HG03103 (cell line): Measurements from ENCODE around the gene FCHSD2.
"Not testable (repeated sequence)": the region's sequence is repeated elsewhere in the genome, so short reads cannot be mapped to it uniquely, and the experiment has no call there.

Source experiments
- ATAC-seq: cut with Tn5 transposase; IDR thresholded peaks from one replicate; pipeline ENCODE4 v1.9.1; 2021; ENCODE audit warnings: low read depth; ENCODE audit not compliant: unreplicated experiment

The FCHSD2 gene

GRCh38 chr11:73129198-73129597 is 12.9 kb downstream of the FCHSD2 start:
- ATAC-seq, result no peak

- no peak for ATAC-seq
Measured at GRCh38 chr11:73126804-73127480, 15.2 kb downstream of the FCHSD2 start.

- ATAC-seq, result no peak
Measured at GRCh38 chr11:73124800-73125199, 17.3 kb downstream of the FCHSD2 start.

- not testable (repeated sequence) for ATAC-seq
Measured at GRCh38 chr11:73123892-73124291, 18.2 kb downstream of the FCHSD2 start.

GRCh38 chr11:73121692-73122091 is 20.4 kb downstream of the FCHSD2 start:
- ATAC-seq, result no peak

GRCh38 chr11:73117071-73117470 is 25.0 kb downstream of the FCHSD2 start:
- ATAC-seq, result no peak

- no peak for ATAC-seq
Measured at GRCh38 chr11:73116636-73117035, 25.5 kb downstream of the FCHSD2 start.

- no peak for ATAC-seq
Measured at GRCh38 chr11:73114835-73115220, 27.3 kb downstream of the FCHSD2 start.

- no peak for ATAC-seq
Measured at GRCh38 chr11:73114110-73114834, 27.8 kb downstream of the FCHSD2 start.

- no peak for ATAC-seq
Measured at GRCh38 chr11:73113426-73113825, 28.7 kb downstream of the FCHSD2 start.

GRCh38 chr11:73107597-73107996 is 34.5 kb downstream of the FCHSD2 start:
- ATAC-seq, result no peak

GRCh38 chr11:73106347-73106746 is 35.8 kb downstream of the FCHSD2 start:
- ATAC-seq, result no peak

- ATAC-seq, result no peak
Measured at GRCh38 chr11:73100578-73100977, 41.5 kb downstream of the FCHSD2 start.

- ATAC-seq, result no peak
Measured at GRCh38 chr11:73099512-73100266, 42.4 kb downstream of the FCHSD2 start.

GRCh38 chr11:73095613-73096012 is 46.5 kb downstream of the FCHSD2 start:
- ATAC-seq, result no peak

GRCh38 chr11:73091521-73092305 is 50.4 kb downstream of the FCHSD2 start:
- ATAC-seq, result no peak

- ATAC-seq, result no peak
Measured at GRCh38 chr11:73087730-73088129, 54.4 kb downstream of the FCHSD2 start.

- ATAC-seq, result no peak
Measured at GRCh38 chr11:73085189-73085875, 56.8 kb downstream of the FCHSD2 start.

- no peak for ATAC-seq
Measured at GRCh38 chr11:73078631-73079030, 63.5 kb downstream of the FCHSD2 start.

- no peak for ATAC-seq
Measured at GRCh38 chr11:73077454-73077853, 64.7 kb downstream of the FCHSD2 start.
